A673 (cell line): Measurements from ENCODE around the gene ANO2. TPM values are rescaled to one million over a fixed set of nuclear protein-coding genes. Genes with fewer than 3 reads are reported as not detected.

Source experiments
- BruUV-seq: library from RNA; stranded (reverse); fragments of 400-500 nt; replicated peaks from 2 replicates; lab custom pipeline; 2021; lab: Mats Ljungman, UMichigan
- CTCF ChIA-PET: fragments of 300-600 bp; sonication (Branson Sonifier 250); formaldehyde crosslinking; loops from one replicate; lab custom pipeline; 2022; ENCODE audit warnings: antibody characterized with exemption; lab: Charles Lee
- POLR2A ChIA-PET: fragments of 300-600 bp; sonication (Branson Sonifier 250); formaldehyde crosslinking; loops from one replicate; lab custom pipeline; 2022; ENCODE audit warnings: antibody characterized with exemption; ENCODE audit not compliant: low non-redundant PET; lab: Charles Lee
- DNase-seq: peaks from one replicate; pipeline ENCODE4 v3.0.0-alpha.2; 2015; ENCODE audit warnings: low spot score
- H3K27ac ChIP-seq: fragments of 200-600 bp; sonication (generic); 2 replicates; pipeline ENCODE4 v1.5.1; 2016; ENCODE audit warnings: mixed run types, low read depth, mild to moderate bottlenecking, mixed read lengths, antibody characterized with exemption, low read length; ENCODE audit not compliant: poor library complexity, severe bottlenecking
- H3K27me3 ChIP-seq: fragments of 200-600 bp; sonication (generic); replicated peaks from 2 replicates; pipeline ENCODE4 v1.6.1; 2017; ENCODE audit warnings: mixed run types, low read depth, mild to moderate bottlenecking, mixed read lengths, antibody characterized with exemption, low read length; ENCODE audit not compliant: insufficient read depth, poor library complexity
- H3K36me3 ChIP-seq: fragments of 200-600 bp; sonication (generic); 2 replicates; pipeline ENCODE4 v1.6.1; 2016; ENCODE audit warnings: mixed run types, mild to moderate bottlenecking, mixed read lengths, antibody characterized with exemption, low read length; ENCODE audit not compliant: insufficient read depth, poor library complexity, severe bottlenecking
- H3K4me1 ChIP-seq: fragments of 200-600 bp; sonication (generic); 2 replicates; pipeline ENCODE4 v1.6.1; 2017; ENCODE audit warnings: mixed run types, mild to moderate bottlenecking, mixed read lengths, antibody characterized with exemption, low read length; ENCODE audit not compliant: insufficient read depth, poor library complexity, severe bottlenecking
- H3K4me3 ChIP-seq: fragments of 200-600 bp; sonication (generic); 2 replicates; pipeline ENCODE4 v1.5.1; 2016; ENCODE audit warnings: low read depth, mixed run types, mild to moderate bottlenecking, mixed read lengths, low read length; ENCODE audit not compliant: poor library complexity, severe bottlenecking
- H3K9me3 ChIP-seq: fragments of 200-600 bp; sonication (generic); 2 replicates; pipeline ENCODE4 v1.6.1; 2016; ENCODE audit warnings: mixed run types, low read depth, mild to moderate bottlenecking, mixed read lengths, antibody characterized with exemption, low read length; ENCODE audit not compliant: poor library complexity, severe bottlenecking
- CTCF ChIP-seq: fragments of 300-800, 200-600 bp; sonication (generic); conservative IDR thresholded peaks from 2 replicates; pipeline ENCODE4 v1.5.1; 2017; ENCODE audit warnings: low read depth, mild to moderate bottlenecking, antibody characterized with exemption, low read length, moderate library complexity, mixed read lengths
- EZH2 ChIP-seq: fragments of 200-600 bp; sonication (generic); IDR thresholded peaks from 2 replicates; pipeline ENCODE4 v1.6.1; 2017; ENCODE audit warnings: borderline replicate concordance, low read depth, mild to moderate bottlenecking, mixed read lengths, antibody characterized with exemption, low read length; ENCODE audit not compliant: poor library complexity, severe bottlenecking
- intact Hi-C: fragments of 100-400 bp; cut with micrococcal nuclease; formaldehyde crosslinking; loops from one replicate; pipeline ENCODE4 v1.10.0; 2022; ENCODE audit not compliant: unreplicated experiment
- total RNA-seq: library from RNA; stranded (reverse); gene quantifications from 2 replicates; pipeline ENCODE4 v1.2.3, GENCODE V29; 2021

ANO2 gene
- total RNA-seq, 1 experiment from 2014 or later, result not detected

- Histone ChIP-seq H3K4me3 (no peak overlapping the region), H3K4me1 (no peaks in the 10 kb centered on the region), H3K36me3 (no peaks in the 10 kb centered on the region), H3K9me3 (no peaks in the 10 kb centered on the region), H3K27me3 (peaks cover 64% of the 10 kb centered on the region), H3K27ac (no peak overlapping the region)
- intact Hi-C loops, result no loop called here
- ChIA-PET POLR2A (no interaction called here), CTCF (no interaction called here)
- TF ChIP-seq EZH2, result no peak
- TF ChIP-seq CTCF, result no peak
- BruUV-seq, result no TSS peak
- DNase-seq, result no peak
Measured at GRCh38 chr12:5856692-5857091, 88.4 kb downstream of the ANO2 start.

- DNase-seq, result no peak
- Histone ChIP-seq H3K36me3 (no peaks in the 10 kb centered on the region), H3K4me1 (no peaks in the 10 kb centered on the region), H3K27me3 (peaks cover 25% of the 10 kb centered on the region), H3K9me3 (no peaks in the 10 kb centered on the region), H3K4me3 (no peak overlapping the region), H3K27ac (no peak overlapping the region)
- ChIA-PET CTCF (interaction anchor here (0.6 kb wide), 1 partner anchor 1260 kb away, joined by 3 read pairs; no protein-coding TSS in a partner anchor), POLR2A (no interaction called here)
- BruUV-seq, result no TSS peak
- TF ChIP-seq EZH2 (no peak), CTCF (no peak)
- intact Hi-C loops, result no loop called here
Measured at GRCh38 chr12:5846950-5847349, 98.1 kb downstream of the ANO2 start.

- intact Hi-C loops, result no loop called here
- H3K9me3 ChIP-seq, result no peaks in the 10 kb centered on the region
- ChIA-PET CTCF (no interaction called here), POLR2A (no interaction called here)
- peaks cover 50% of the 10 kb centered on the region for H3K27me3 ChIP-seq
- no peak for DNase-seq
- no peaks in the 10 kb centered on the region for H3K36me3 ChIP-seq
- BruUV-seq, result no TSS peak
- no peak overlapping the region for H3K4me3 ChIP-seq
- no peak overlapping the region for H3K27ac ChIP-seq
- TF ChIP-seq CTCF, result no peak
- TF ChIP-seq EZH2, result no peak
- no peaks in the 10 kb centered on the region for H3K4me1 ChIP-seq
Measured at GRCh38 chr12:5840944-5841343, 104.1 kb downstream of the ANO2 start.
